Loucy (cell line): ENCODE data around the gene ARHGEF9.

ENCODE experiments used
- H2AFZ ChIP-seq: fragments of 200-600 bp; sonication (generic); 2 replicates; pipeline ENCODE4 v1.6.0; 2016; ENCODE audit warnings: antibody characterized with exemption, mild to moderate bottlenecking, low read length, moderate library complexity
- H3F3A ChIP-seq: fragments of 200-600 bp; 2 replicates; pipeline ENCODE4 v1.6.0; 2016; ENCODE audit warnings: antibody characterized with exemption, low read depth, mild to moderate bottlenecking
- H3K27me3 ChIP-seq: fragments of 200-600 bp; sonication (generic); 2 replicates; pipeline ENCODE4 v1.6.1; 2014; ENCODE audit warnings: low read length, mild to moderate bottlenecking; ENCODE audit not compliant: insufficient read depth, poor library complexity, severe bottlenecking
- H3K36me3 ChIP-seq: fragments of 200-600 bp; sonication (generic); 2 replicates; pipeline ENCODE4 v1.6.1; 2016; ENCODE audit warnings: low read length; ENCODE audit not compliant: insufficient read depth
- H3K4me1 ChIP-seq: fragments of 200-600 bp; sonication (generic); 2 replicates; pipeline ENCODE4 v1.5.1; 2014; ENCODE audit warnings: low read length, mild to moderate bottlenecking; ENCODE audit not compliant: insufficient read depth, poor library complexity, severe bottlenecking
- H3K4me2 ChIP-seq: fragments of 200-600 bp; sonication (generic); 2 replicates; pipeline ENCODE4 v1.6.0; 2014; ENCODE audit warnings: antibody characterized with exemption, low read length, low read depth, mild to moderate bottlenecking; ENCODE audit not compliant: poor library complexity, severe bottlenecking
- H3K4me3 ChIP-seq: fragments of 200-600 bp; sonication (generic); 2 replicates; pipeline ENCODE4 v1.5.1; 2014; ENCODE audit warnings: low read length, mild to moderate bottlenecking, mixed read lengths; ENCODE audit not compliant: poor library complexity, severe bottlenecking
- H3K79me2 ChIP-seq: fragments of 200-600 bp; sonication (generic); 2 replicates; pipeline ENCODE4 v1.6.1; 2014; ENCODE audit warnings: low read length; ENCODE audit not compliant: insufficient read depth
- H3K9ac ChIP-seq: fragments of 200-600 bp; sonication (generic); 2 replicates; pipeline ENCODE4 v1.6.0; 2014; ENCODE audit warnings: mild to moderate bottlenecking, low read depth, low read length, moderate library complexity; ENCODE audit not compliant: poor library complexity, severe bottlenecking
- H3K9me2 ChIP-seq: fragments of 200-600 bp; sonication (generic); replicated peaks from 2 replicates; pipeline ENCODE4 v1.6.1; 2016; ENCODE audit warnings: low read depth, low read length, mixed read lengths
- H3K9me3 ChIP-seq: fragments of 200-600 bp; sonication (generic); 2 replicates; pipeline ENCODE4 v1.6.1; 2014; ENCODE audit warnings: mild to moderate bottlenecking, antibody characterized with exemption, low read length, low read depth; ENCODE audit not compliant: insufficient read depth
- H4K20me1 ChIP-seq: fragments of 200-600 bp; sonication (generic); 2 replicates; pipeline ENCODE4 v1.6.0; 2014; ENCODE audit warnings: antibody characterized with exemption, low read length, mild to moderate bottlenecking; ENCODE audit not compliant: insufficient read depth, poor library complexity, severe bottlenecking
- EZH2phosphoT487 ChIP-seq: fragments of 200-600 bp; IDR thresholded peaks from 2 replicates; pipeline ENCODE4 v1.6.1; 2018; ENCODE audit warnings: antibody characterized with exemption, mild to moderate bottlenecking, moderate library complexity, borderline replicate concordance
- TF ChIP-seq, protein P1 (sequence below): fragments of 200-600 bp; sonication (generic); conservative IDR thresholded peaks from 2 replicates; pipeline ENCODE4 v1.5.1; 2014; ENCODE audit warnings: mild to moderate bottlenecking, antibody characterized with exemption, low read length

Gene ARHGEF9

DNA sequence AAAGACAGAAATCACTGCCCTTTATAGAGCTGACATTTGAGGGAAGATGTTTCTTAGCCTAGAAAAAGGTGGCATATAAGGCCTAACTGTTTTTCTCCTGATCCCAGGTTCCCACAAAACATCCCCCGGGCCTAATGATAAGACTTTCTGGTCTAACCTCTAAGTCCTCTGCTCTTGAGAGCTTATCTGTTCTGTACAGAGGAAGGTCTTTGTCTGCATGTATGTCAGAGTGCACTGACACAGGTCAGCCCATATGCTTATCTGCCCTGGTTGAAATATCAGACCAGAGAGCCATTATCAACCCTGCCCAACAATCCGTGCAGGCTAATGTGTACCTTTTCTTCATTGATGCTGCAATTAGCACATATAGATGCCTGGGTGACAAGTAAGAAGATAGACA is 76.2 kb downstream of the ARHGEF9 start:
- no peak overlapping the region for H3K4me3 ChIP-seq
- TF ChIP-seq, protein P1, sequence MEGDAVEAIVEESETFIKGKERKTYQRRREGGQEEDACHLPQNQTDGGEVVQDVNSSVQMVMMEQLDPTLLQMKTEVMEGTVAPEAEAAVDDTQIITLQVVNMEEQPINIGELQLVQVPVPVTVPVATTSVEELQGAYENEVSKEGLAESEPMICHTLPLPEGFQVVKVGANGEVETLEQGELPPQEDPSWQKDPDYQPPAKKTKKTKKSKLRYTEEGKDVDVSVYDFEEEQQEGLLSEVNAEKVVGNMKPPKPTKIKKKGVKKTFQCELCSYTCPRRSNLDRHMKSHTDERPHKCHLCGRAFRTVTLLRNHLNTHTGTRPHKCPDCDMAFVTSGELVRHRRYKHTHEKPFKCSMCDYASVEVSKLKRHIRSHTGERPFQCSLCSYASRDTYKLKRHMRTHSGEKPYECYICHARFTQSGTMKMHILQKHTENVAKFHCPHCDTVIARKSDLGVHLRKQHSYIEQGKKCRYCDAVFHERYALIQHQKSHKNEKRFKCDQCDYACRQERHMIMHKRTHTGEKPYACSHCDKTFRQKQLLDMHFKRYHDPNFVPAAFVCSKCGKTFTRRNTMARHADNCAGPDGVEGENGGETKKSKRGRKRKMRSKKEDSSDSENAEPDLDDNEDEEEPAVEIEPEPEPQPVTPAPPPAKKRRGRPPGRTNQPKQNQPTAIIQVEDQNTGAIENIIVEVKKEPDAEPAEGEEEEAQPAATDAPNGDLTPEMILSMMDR = no peak
- no peak for TF ChIP-seq EZH2phosphoT487
- H3K4me2 ChIP-seq = no peak overlapping the region
- no peak overlapping the region for H3K9ac ChIP-seq
- H3K9me3 ChIP-seq = no peaks in the 10 kb centered on the region
- H3K4me1 ChIP-seq = no peaks in the 10 kb centered on the region
- no peaks in the 10 kb centered on the region for H3K9me2 ChIP-seq
- H3K27me3 ChIP-seq = no peaks in the 10 kb centered on the region
- no peaks in the 10 kb centered on the region for H3F3A ChIP-seq
- H3K79me2 ChIP-seq = no peaks in the 10 kb centered on the region
- no peak overlapping the region for H2AFZ ChIP-seq
- H4K20me1 ChIP-seq = no peaks in the 10 kb centered on the region
- peaks cover 15% of the 10 kb centered on the region; the same call in 1 of the 2 replicates for H3K36me3 ChIP-seq

DNA sequence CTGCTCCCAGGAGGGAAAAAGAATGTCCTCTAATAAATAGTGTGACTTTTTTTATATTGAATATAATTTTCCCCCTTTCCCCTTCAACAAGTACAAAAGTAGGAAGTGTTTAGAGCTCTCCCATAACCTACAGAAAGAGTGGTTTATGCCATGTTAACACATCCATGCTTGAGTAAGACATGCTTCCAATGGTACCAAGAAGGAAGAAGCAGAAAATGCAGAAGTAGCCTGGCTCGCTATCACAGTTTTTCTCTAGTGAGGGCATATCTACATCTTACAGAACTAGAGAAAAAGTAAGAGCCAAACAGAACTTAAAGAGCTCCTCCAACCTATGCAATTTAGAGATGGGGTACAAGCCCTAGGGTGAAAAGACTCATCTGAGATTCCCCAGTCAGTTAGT is 82.5 kb downstream of the ARHGEF9 start:
- Histone ChIP-seq H3K4me2 (no peak overlapping the region), H3K36me3 (peaks cover 29% of the 10 kb centered on the region; the same call in 1 of the 2 replicates), H3K79me2 (no peaks in the 10 kb centered on the region), H3K4me1 (no peaks in the 10 kb centered on the region), H3F3A (no peaks in the 10 kb centered on the region), H4K20me1 (no peaks in the 10 kb centered on the region), H3K9me3 (no peaks in the 10 kb centered on the region), H3K27me3 (no peaks in the 10 kb centered on the region), H3K9me2 (no peaks in the 10 kb centered on the region), H3K9ac (no peak overlapping the region), H3K4me3 (no peak overlapping the region), H2AFZ (no peak overlapping the region)
- no peak for TF ChIP-seq EZH2phosphoT487
- TF ChIP-seq, protein P1 = no peak

DNA sequence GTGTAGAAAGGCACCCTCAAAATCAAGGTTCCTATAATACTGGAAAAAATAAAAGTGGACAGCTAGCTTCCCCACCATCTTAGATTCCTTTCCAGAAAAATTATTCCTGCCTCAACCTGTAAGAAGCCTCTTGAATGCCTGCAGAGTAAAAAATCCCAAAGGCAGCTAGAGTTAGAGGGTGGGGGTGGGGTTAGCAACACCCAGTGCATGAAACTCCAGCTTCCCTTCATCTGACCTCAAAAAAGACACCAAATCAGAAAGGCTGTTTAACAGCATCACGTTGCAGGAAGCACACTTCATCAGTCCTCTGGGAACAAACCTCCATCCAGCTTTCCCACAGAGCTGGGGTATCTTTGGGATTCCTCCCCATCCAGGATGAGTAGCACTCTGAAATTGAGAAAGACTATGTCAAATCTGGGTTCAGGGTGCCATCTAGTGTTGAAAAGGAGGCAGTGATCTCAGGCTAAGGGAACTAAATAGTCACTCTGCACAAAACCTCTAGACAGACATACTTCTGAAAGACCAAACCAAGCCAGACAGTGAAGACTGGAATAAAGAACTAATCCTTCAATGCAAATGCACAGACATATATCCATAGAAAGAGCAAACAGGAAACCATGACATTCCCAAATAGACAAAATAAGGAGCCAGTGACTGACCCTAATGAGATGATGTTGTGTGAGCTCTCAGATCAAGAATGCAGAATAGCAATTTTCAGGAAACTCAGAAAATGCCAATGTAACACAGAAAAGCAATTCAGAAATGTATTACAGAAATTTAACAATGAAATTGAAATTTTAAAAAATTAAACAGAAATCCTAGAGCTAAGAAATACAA is 97.9 kb downstream of the ARHGEF9 start:
- Histone ChIP-seq H3K36me3 (no peaks in the 10 kb centered on the region), H3K9me3 (no peaks in the 10 kb centered on the region; the same call in 1 of the 2 replicates), H3K9ac (no peak overlapping the region), H3K4me3 (no peak overlapping the region), H4K20me1 (no peaks in the 10 kb centered on the region), H3K27me3 (no peaks in the 10 kb centered on the region), H3K4me1 (no peaks in the 10 kb centered on the region), H3F3A (no peaks in the 10 kb centered on the region), H3K9me2 (no peaks in the 10 kb centered on the region), H3K79me2 (no peaks in the 10 kb centered on the region), H2AFZ (no peak overlapping the region), H3K4me2 (no peak overlapping the region)
- TF ChIP-seq EZH2phosphoT487 = no peak
- TF ChIP-seq, protein P1 = peak; percentile 68
